Endodermal cell (in vitro differentiated cells): Measurements from ENCODE around the gene TP53. TPM values are rescaled to one million over a fixed set of nuclear protein-coding genes. Genes with fewer than 3 reads are reported as not detected.
"Not testable (repeated sequence)": the region's sequence is repeated elsewhere in the genome, so short reads cannot be mapped to it uniquely, and the experiment has no call there.

ENCODE experiments used
- DNase-seq: peaks from one replicate; pipeline ENCODE4 v3.0.0-alpha.2; 2017
- H3K27ac ChIP-seq: 2 replicates; pipeline ENCODE4 v1.5.1; 2013; ENCODE audit warnings: mild to moderate bottlenecking, low read depth, low read length, moderate library complexity
- H3K27me3 ChIP-seq: 2 replicates; pipeline ENCODE4 v1.6.1; 2013; ENCODE audit warnings: mild to moderate bottlenecking, low read length, moderate library complexity; ENCODE audit not compliant: insufficient read depth, control insufficient read depth, poor library complexity, severe bottlenecking
- H3K36me3 ChIP-seq: 2 replicates; pipeline ENCODE4 v1.7.0; 2013; ENCODE audit warnings: mild to moderate bottlenecking, low read length, moderate library complexity; ENCODE audit not compliant: control insufficient read depth, insufficient read depth
- H3K4me1 ChIP-seq: one replicate; pipeline ENCODE4 v1.7.0; 2013; ENCODE audit warnings: low read length; ENCODE audit not compliant: control insufficient read depth, insufficient read depth
- H3K4me3 ChIP-seq: 2 replicates; pipeline ENCODE4 v1.5.1; 2013; ENCODE audit warnings: mild to moderate bottlenecking, low read length, moderate library complexity
- H3K9ac ChIP-seq: 2 replicates; pipeline ENCODE4 v1.6.1; 2013; ENCODE audit warnings: mild to moderate bottlenecking, low read length, moderate library complexity; ENCODE audit not compliant: poor library complexity, severe bottlenecking; ENCODE audit errors: extremely low read depth
- H3K9me3 ChIP-seq: 2 replicates; pipeline ENCODE4 v1.6.1; 2013; ENCODE audit warnings: mild to moderate bottlenecking, low read length, moderate library complexity; ENCODE audit not compliant: control insufficient read depth
- H3K27ac Mint-ChIP-seq: 2 replicates; pipeline ENCODE4 v1.8.0; 2020; ENCODE audit warnings: mixed read lengths
- H3K27me3 Mint-ChIP-seq: 2 replicates; pipeline ENCODE4 v1.8.0; 2021; ENCODE audit warnings: mild to moderate bottlenecking, mixed read lengths; ENCODE audit not compliant: insufficient read depth
- H3K36me3 Mint-ChIP-seq: 2 replicates; pipeline ENCODE4 v1.8.0; 2020; ENCODE audit warnings: low read depth, mixed read lengths
- H3K4me1 Mint-ChIP-seq: 2 replicates; pipeline ENCODE4 v1.8.0; 2020; ENCODE audit warnings: mixed read lengths
- H3K4me3 Mint-ChIP-seq: 2 replicates; pipeline ENCODE4 v1.8.0; 2020; ENCODE audit warnings: mild to moderate bottlenecking, moderate library complexity, mixed read lengths
- H3K9me3 Mint-ChIP-seq: 2 replicates; pipeline ENCODE4 v1.8.0; 2020; ENCODE audit warnings: mild to moderate bottlenecking, mixed read lengths
- WGBS, 2 experiments: methylation state at CpG; one replicate each; pipeline versions ENCODE4 v1.1.5 to v1.1.7; 2013; ENCODE audit warnings: missing lambda C conversion rate in 2 of 2, mixed read lengths in 1 of 2; ENCODE audit not compliant: insufficient coverage in 1 of 2, insufficient read length in 1 of 2; 5-methylcytosine and 5-hydroxymethylcytosine counted together
- total RNA-seq, 2 donors: library from RNA; stranded (reverse); fragmentation: NEBNext Ultra II Directional in 1 of 2; extraction: Animal tissue kit (Norgen Biotek cat#: 25700) in 1 of 2; gene quantifications; 2 replicates in 1 of 2; 3 replicates in 1 of 2; pipeline ENCODE4 v1.2.1, GENCODE V29; 2021
- TF ChIP-seq, protein P1 (sequence below): fragments of 200-600 bp; sonication (generic); conservative IDR thresholded peaks from 2 replicates; pipeline ENCODE4 v1.5.0; 2021; ENCODE audit warnings: antibody characterized with exemption, mild to moderate bottlenecking

TP53 gene
- total RNA-seq, 2 donors from 2014 or later: 113 to 130 TPM

DNA sequence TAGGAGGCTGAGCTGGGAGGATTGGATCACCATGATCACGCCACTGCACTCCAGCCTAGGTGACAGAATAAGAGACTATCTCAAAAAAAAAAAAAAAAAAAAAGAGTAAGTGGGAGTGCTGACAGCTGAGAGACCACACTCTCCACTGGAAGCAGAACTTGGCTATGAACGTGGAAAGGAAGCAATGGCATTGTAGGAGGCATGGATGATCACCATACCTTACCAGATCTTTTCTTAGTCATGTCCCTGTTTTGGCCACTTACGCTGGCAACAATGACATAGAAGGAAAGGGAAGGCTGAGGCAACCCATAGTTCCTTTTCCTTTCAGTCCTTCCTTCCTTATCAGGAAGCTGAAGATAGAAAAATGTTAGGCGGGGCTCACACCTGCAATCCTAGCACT lies 40.3 kb downstream of the TP53 start:
- Mint-ChIP-seq H3K27ac (no peak overlapping the region), H3K36me3 (no peaks in the 10 kb centered on the region), H3K27me3 (peaks cover 23% of the 10 kb centered on the region), H3K4me3 (no peak overlapping the region), H3K4me1 (peaks cover 12% of the 10 kb centered on the region), H3K9me3 (no peaks in the 10 kb centered on the region)
- Histone ChIP-seq H3K9me3 (no peaks in the 10 kb centered on the region), H3K27me3 (peaks cover 17% of the 10 kb centered on the region), H3K36me3 (no peaks in the 10 kb centered on the region), H3K9ac (no peak overlapping the region), H3K4me1 (no peaks in the 10 kb centered on the region), H3K4me3 (no peak overlapping the region), H3K27ac (no peak overlapping the region)
- TF ChIP-seq, protein P1, sequence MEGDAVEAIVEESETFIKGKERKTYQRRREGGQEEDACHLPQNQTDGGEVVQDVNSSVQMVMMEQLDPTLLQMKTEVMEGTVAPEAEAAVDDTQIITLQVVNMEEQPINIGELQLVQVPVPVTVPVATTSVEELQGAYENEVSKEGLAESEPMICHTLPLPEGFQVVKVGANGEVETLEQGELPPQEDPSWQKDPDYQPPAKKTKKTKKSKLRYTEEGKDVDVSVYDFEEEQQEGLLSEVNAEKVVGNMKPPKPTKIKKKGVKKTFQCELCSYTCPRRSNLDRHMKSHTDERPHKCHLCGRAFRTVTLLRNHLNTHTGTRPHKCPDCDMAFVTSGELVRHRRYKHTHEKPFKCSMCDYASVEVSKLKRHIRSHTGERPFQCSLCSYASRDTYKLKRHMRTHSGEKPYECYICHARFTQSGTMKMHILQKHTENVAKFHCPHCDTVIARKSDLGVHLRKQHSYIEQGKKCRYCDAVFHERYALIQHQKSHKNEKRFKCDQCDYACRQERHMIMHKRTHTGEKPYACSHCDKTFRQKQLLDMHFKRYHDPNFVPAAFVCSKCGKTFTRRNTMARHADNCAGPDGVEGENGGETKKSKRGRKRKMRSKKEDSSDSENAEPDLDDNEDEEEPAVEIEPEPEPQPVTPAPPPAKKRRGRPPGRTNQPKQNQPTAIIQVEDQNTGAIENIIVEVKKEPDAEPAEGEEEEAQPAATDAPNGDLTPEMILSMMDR: no peak
- 92 to 100% methylated on average over 3 to 4 of the region's 4 CpGs for WGBS, 2 experiments
- no peak for DNase-seq

- Mint-ChIP-seq H3K27me3 (peaks cover 22% of the 10 kb centered on the region), H3K9me3 (no peaks in the 10 kb centered on the region), H3K4me1 (peaks cover 12% of the 10 kb centered on the region), H3K4me3 (no peak overlapping the region), H3K27ac (no peak overlapping the region), H3K36me3 (no peaks in the 10 kb centered on the region)
- no peak overlapping the region for H3K9ac ChIP-seq
- H3K4me3 ChIP-seq: no peak overlapping the region
- H3K4me1 ChIP-seq: no peaks in the 10 kb centered on the region
- no peak for DNase-seq
- no peak overlapping the region for H3K27ac ChIP-seq
- WGBS, 2 experiments: 90% methylated on average over 6 to 9 of the region's 9 CpGs
- H3K9me3 ChIP-seq: no peaks in the 10 kb centered on the region
- TF ChIP-seq, protein P1: no peak
- H3K36me3 ChIP-seq: no peaks in the 10 kb centered on the region
- peaks cover 11% of the 10 kb centered on the region for H3K27me3 ChIP-seq
Observed at GRCh38 chr17:7646457-7646856, 40.8 kb downstream of the TP53 start.

- 91 to 97% methylated on average over 4 of the region's 4 CpGs for WGBS, 2 experiments
- Mint-ChIP-seq H3K36me3 (no peaks in the 10 kb centered on the region), H3K9me3 (no peaks in the 10 kb centered on the region), H3K4me1 (peaks cover 4% of the 10 kb centered on the region), H3K4me3 (no peak overlapping the region), H3K27ac (no peak overlapping the region), H3K27me3 (peaks cover 8% of the 10 kb centered on the region)
- Histone ChIP-seq H3K27me3 (peaks cover under 1% of the 10 kb centered on the region), H3K27ac (no peak overlapping the region), H3K4me3 (no peak overlapping the region), H3K9ac (no peak overlapping the region), H3K4me1 (no peaks in the 10 kb centered on the region), H3K36me3 (no peaks in the 10 kb centered on the region), H3K9me3 (no peaks in the 10 kb centered on the region)
- TF ChIP-seq, protein P1: no peak
- no peak for DNase-seq
Observed at GRCh38 chr17:7644775-7645174, 42.5 kb downstream of the TP53 start.

- H3K27ac ChIP-seq, H3K9me3 ChIP-seq, H3K36me3 ChIP-seq, H3K9me3 Mint-ChIP-seq, H3K4me3 ChIP-seq, H3K27me3 Mint-ChIP-seq, H3K4me3 Mint-ChIP-seq, DNase-seq, H3K4me1 Mint-ChIP-seq, H3K27me3 ChIP-seq, H3K4me1 ChIP-seq, H3K9ac ChIP-seq, H3K27ac Mint-ChIP-seq, H3K36me3 Mint-ChIP-seq: not testable (repeated sequence)
- 84 to 85% methylated on average over 6 to 7 of the region's 7 CpGs for WGBS, 2 experiments
Observed at GRCh38 chr17:7641635-7642034, 45.7 kb downstream of the TP53 start.
